Measurements from ENCODE around the gene DTD2. TPM values are rescaled to one million over a fixed set of nuclear protein-coding genes. Genes with fewer than 3 reads are reported as not detected.
A peak's percentile ranks its signal among the peaks of the same experiment; 100 is the strongest.

Gene DTD2
- polyA plus RNA-seq, 3 donors, result 6.4 to 16.6 (median 15.0) TPM

DNA sequence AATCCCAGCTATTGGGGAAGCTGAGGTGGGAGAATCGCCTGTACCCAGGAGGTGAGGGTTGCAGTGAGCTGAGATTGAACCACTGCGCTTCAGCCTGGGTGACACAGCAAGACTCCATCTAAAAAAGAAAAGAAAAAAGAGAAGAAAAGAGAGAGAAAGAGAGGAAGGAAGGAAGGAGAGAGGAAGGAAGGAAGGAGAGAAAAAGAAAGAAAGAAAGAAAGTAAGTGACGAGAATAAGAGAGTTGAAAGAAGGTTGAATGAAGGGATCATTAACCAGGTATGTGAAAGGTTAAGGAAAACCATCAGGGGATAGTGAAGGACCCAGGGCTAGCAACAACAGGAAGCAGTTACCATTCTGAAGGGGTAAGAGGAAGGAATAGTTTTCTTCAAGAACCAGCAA is 4.2 kb upstream of the DTD2 start:
- Mint-ChIP-seq H3K9me3 (peaks cover 0 to 3% (median 0%) of the 10 kb centered on the region in 7 donors), H3K27ac (no peak overlapping the region), H3K4me3 (no peak overlapping the region), H3K27me3 (ENCODE audit: low read depth in 3 of 3) (peaks cover 2 to 3% (median 2%) of the 10 kb centered on the region in 3 donors), H3K4me1 (peaks cover 16% of the 10 kb centered on the region), H3K36me3 (no peaks in the 10 kb centered on the region)
- peaks cover 4 to 11% of the 10 kb centered on the region in 2 donors for H3K4me1 ChIP-seq (ENCODE audit: control insufficient read depth in 1 of 2, insufficient read depth in 2 of 2, low read length in 2 of 2)
- TF ChIP-seq, protein P1, sequence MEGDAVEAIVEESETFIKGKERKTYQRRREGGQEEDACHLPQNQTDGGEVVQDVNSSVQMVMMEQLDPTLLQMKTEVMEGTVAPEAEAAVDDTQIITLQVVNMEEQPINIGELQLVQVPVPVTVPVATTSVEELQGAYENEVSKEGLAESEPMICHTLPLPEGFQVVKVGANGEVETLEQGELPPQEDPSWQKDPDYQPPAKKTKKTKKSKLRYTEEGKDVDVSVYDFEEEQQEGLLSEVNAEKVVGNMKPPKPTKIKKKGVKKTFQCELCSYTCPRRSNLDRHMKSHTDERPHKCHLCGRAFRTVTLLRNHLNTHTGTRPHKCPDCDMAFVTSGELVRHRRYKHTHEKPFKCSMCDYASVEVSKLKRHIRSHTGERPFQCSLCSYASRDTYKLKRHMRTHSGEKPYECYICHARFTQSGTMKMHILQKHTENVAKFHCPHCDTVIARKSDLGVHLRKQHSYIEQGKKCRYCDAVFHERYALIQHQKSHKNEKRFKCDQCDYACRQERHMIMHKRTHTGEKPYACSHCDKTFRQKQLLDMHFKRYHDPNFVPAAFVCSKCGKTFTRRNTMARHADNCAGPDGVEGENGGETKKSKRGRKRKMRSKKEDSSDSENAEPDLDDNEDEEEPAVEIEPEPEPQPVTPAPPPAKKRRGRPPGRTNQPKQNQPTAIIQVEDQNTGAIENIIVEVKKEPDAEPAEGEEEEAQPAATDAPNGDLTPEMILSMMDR (IDR thresholded peaks at IDR 0.05), result no peak
- DNase-seq, result no peak
- no peaks in the 10 kb centered on the region for H3K9me3 ChIP-seq (replicated peaks in 1 of 2; ENCODE audit: control insufficient read depth in 1 of 2, insufficient read depth in 1 of 2, low read length in 2 of 2)
- H3K27me3 ChIP-seq (ENCODE audit: control insufficient read depth in 2 of 2, insufficient read depth in 2 of 2, low read length in 2 of 2), result peaks cover 0 to 2% of the 10 kb centered on the region in 2 donors
- no peak overlapping the region for H3K9ac ChIP-seq (ENCODE audit: insufficient read depth, low read length, poor library complexity, severe bottlenecking)
- H2AFZ ChIP-seq (ENCODE audit: insufficient read depth, low read depth, low read length, poor library complexity, severe bottlenecking), result no peak overlapping the region
- H3K36me3 ChIP-seq (replicated peaks in 1 of 2; ENCODE audit: control insufficient read depth in 1 of 2, insufficient read depth in 2 of 2, low read length in 2 of 2), result no peaks in the 10 kb centered on the region
- 85% methylated on average over 3 of the region's 3 CpGs for WGBS (ENCODE audit: insufficient coverage)
- H4K20me1 ChIP-seq (ENCODE audit: insufficient read depth, low read length), result no peaks in the 10 kb centered on the region
- no peak overlapping the region for H3K4me3 ChIP-seq (replicated peaks in 1 of 3; ENCODE audit: low read depth in 2 of 3, low read length in 3 of 3)
- intact Hi-C loops (cut with micrococcal nuclease), result no loop called here
- H3K27ac ChIP-seq (ENCODE audit: low read depth in 1 of 2, low read length in 2 of 2), result no peak overlapping the region
- peaks cover 5% of the 10 kb centered on the region for H3K79me2 ChIP-seq (ENCODE audit: insufficient read depth, low read length)
- H3K4me2 ChIP-seq (replicated peaks; ENCODE audit: extremely low read depth, low read length, poor library complexity, severe bottlenecking), result no peak overlapping the region

DNA sequence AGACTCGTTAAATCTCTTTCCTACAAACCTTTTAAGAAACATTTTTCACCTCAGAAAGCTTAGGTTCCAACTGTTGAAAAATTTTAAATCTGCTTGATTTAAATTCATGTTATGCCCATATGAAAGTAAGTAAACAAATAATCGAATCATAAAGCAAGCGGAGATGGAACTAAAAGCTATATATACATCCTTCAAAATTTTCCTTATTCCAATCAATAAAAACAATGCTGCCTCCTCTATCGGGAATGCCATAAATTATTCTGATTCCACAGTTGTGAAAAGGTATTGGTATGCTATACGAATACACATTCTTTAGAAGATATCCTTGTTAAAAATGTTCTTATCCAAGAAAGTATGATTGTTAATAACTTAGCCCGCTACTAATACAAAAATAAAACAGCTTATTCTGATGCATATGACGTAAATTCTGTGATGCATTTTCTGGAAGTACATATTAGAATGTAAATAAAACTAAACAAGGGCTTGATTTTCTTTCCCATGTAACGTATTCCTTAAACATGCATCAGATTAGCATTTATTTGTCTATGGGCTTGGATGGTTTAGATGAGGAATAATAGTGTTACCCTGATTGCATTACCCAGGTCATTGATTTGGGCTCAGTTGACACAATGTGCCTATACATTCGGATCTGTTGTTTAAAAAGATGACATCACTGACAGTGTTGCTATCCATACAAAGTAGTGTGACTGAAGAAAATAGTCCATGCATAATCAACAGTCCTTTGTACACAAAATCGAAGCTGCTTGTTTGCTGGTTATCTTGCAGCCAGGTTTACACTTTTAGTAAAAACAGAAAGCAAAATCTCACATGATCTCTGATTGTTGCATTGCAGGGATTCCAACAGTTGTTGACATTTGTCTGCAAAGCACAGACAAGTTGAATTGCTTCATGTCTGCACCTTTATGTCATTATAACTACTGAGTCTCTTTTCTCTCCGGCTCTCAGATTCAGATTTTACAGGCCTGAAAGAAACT is 656 bp upstream of the DTD2 start:
- TF ChIP-seq, protein P1 (IDR thresholded peaks at IDR 0.05), result no peak
- Histone ChIP-seq H3K9me3 (replicated peaks in 1 of 2; ENCODE audit: control insufficient read depth in 1 of 2, insufficient read depth in 1 of 2, low read length in 2 of 2) (no peaks in the 10 kb centered on the region), H3K4me3 (replicated peaks in 1 of 3; ENCODE audit: low read depth in 2 of 3, low read length in 3 of 3) (peak overlapping the region; percentile 38 to 88 (median 68)), H3K4me1 (ENCODE audit: control insufficient read depth in 1 of 2, insufficient read depth in 2 of 2, low read length in 2 of 2) (peaks cover 11 to 14% of the 10 kb centered on the region in 2 donors), H3K79me2 (ENCODE audit: insufficient read depth, low read length) (peaks cover 5% of the 10 kb centered on the region), H4K20me1 (ENCODE audit: insufficient read depth, low read length) (no peaks in the 10 kb centered on the region), H3K27me3 (ENCODE audit: control insufficient read depth in 2 of 2, insufficient read depth in 2 of 2, low read length in 2 of 2) (peaks cover 0 to 2% of the 10 kb centered on the region in 2 donors), H2AFZ (ENCODE audit: insufficient read depth, low read depth, low read length, poor library complexity, severe bottlenecking) (peak overlapping the region; percentile 97), H3K27ac (ENCODE audit: low read depth in 1 of 2, low read length in 2 of 2) (peak overlapping the region in 1 of 2 donors; percentile 91), H3K4me2 (replicated peaks; ENCODE audit: extremely low read depth, low read length, poor library complexity, severe bottlenecking) (peak overlapping the region; percentile 75), H3K36me3 (replicated peaks in 1 of 2; ENCODE audit: control insufficient read depth in 1 of 2, insufficient read depth in 2 of 2, low read length in 2 of 2) (peaks cover 0 to 3% of the 10 kb centered on the region in 2 donors), H3K9ac (ENCODE audit: insufficient read depth, low read length, poor library complexity, severe bottlenecking) (peak overlapping the region; percentile 87)
- Mint-ChIP-seq H3K36me3 (peaks cover under 1 to 2% of the 10 kb centered on the region in 2 donors), H3K9me3 (peaks cover 0 to 5% (median 0%) of the 10 kb centered on the region in 7 donors), H3K4me1 (peaks cover 28% of the 10 kb centered on the region), H3K4me3 (peak overlapping the region; percentile 96 to 98), H3K27ac (peak overlapping the region; percentile 14 to 96 (median 77)), H3K27me3 (ENCODE audit: low read depth in 3 of 3) (peaks cover 2 to 3% (median 2%) of the 10 kb centered on the region in 3 donors)
- intact Hi-C loops (cut with micrococcal nuclease), result no loop called here
- WGBS (ENCODE audit: insufficient coverage), result 100% methylated on average over 1 of the region's 11 CpGs
- DNase-seq, result no peak
